HEK293T (cell line): ENCODE data around the gene CREB5.

Experiments
- ELF4 ChIP-seq: fragments of 450-650 bp; IDR thresholded peaks from 2 replicates; pipeline ENCODE4 v1.6.1; 2017; ENCODE audit warnings: antibody characterized with exemption
- FOXA1 ChIP-seq: fragments of 450-650 bp; IDR thresholded peaks from 2 replicates; pipeline ENCODE4 v1.6.1; 2016; ENCODE audit warnings: mild to moderate bottlenecking
- FOXK2 ChIP-seq: fragments of 450-650 bp; IDR thresholded peaks from 2 replicates; pipeline ENCODE4 v1.6.1; 2016; ENCODE audit warnings: mild to moderate bottlenecking
- LEF1 ChIP-seq: fragments of 450-650 bp; IDR thresholded peaks from 2 replicates; pipeline ENCODE4 v1.6.1; 2017; ENCODE audit warnings: mild to moderate bottlenecking, borderline replicate concordance
- TARDBP ChIP-seq: fragments of 450-650 bp; IDR thresholded peaks from 2 replicates; pipeline ENCODE4 v1.6.1; 2016
- ZNF384 ChIP-seq: fragments of 450-650 bp; IDR thresholded peaks from 2 replicates; pipeline ENCODE4 v1.6.1; 2016

- TF ChIP-seq FOXK2 (no peak), TARDBP (no peak), ZNF384 (no peak), LEF1 (no peak), ELF4 (no peak), FOXA1 (no peak)
These were observed 108.0 kb downstream of the CREB5 start for GRCh38 chr7:28520074-28521015.
